ENCODE data around the gene AKNAD1. TPM values are rescaled to one million over a fixed set of nuclear protein-coding genes. Genes with fewer than 3 reads are reported as not detected.

The AKNAD1 gene
- total RNA-seq, 4 donors from 2014 or later: not detected

- TF ChIP-seq POLR2A (IDR thresholded peaks at IDR 0.05): no peak
- TF ChIP-seq CTCF (IDR thresholded peaks at IDR 0.05): no peak
- TF ChIP-seq POLR2AphosphoS5 (IDR thresholded peaks at IDR 0.05): no peak
- TF ChIP-seq EP300 (IDR thresholded peaks at IDR 0.05; ENCODE audit: low read depth): no peak
- WGBS, 2 donors (ENCODE audit: low coverage in 1 of 2): 74 to 87% methylated on average over 3 of the region's 3 CpGs
These were observed 30.7 kb downstream of the AKNAD1 start for GRCh38 chr1:108826081-108826635.

DNA sequence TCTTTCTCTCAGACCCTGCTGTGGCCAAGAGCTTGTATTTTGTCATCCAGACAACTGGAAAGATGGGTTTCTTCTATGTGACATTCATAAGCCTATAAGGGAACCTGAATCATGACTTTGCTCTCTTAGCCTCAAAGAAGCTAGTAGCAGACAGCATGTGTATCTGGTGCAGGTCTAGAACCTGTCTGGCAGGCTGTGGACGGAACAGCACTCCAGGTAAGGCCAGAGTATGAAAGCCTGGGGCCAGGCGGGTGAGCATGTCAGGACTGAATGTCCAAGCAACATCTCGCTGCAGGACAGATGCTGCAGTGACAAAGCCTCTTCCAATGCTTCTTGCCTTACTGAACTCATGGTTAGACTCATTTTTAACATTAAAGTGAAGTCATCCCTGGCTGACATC lies 32.8 kb downstream of the AKNAD1 start:
- Histone ChIP-seq H3K4me3 (no peak overlapping the region), H3K9me3 (no peaks in the 10 kb centered on the region), H3K27ac (no peak overlapping the region), H3K4me1 (peaks cover 0 to 13% (median 6%) of the 10 kb centered on the region in 4 donors), H3K27me3 (no peaks in the 10 kb centered on the region), H3K36me3 (no peaks in the 10 kb centered on the region)
- in situ Hi-C loops (cut with MboI; ENCODE audit: low pct_ligation_motif_present in 1 of 4, low pct_unique_long_range_greater_than_20kb in 1 of 4, low sequenced_read_pairs in 3 of 4) (no loop called here), intact Hi-C loops (cut with DNase I; ENCODE audit: low total_unique reads) (no loop called here)
- WGBS, 2 donors (ENCODE audit: low coverage in 1 of 2): 92% methylated on average over 3 of the region's 3 CpGs; no CpG with 5 or more reads in 1 of the 2 donors
- no peak for DNase-seq
- TF ChIP-seq EP300 (IDR thresholded peaks at IDR 0.05; ENCODE audit: low read depth): no peak
- TF ChIP-seq POLR2A (IDR thresholded peaks at IDR 0.05): no peak
- TF ChIP-seq CTCF (IDR thresholded peaks at IDR 0.05): no peak
- TF ChIP-seq POLR2AphosphoS5 (IDR thresholded peaks at IDR 0.05): no peak

More at GRCh38 chr1:108826081-108826635, 30.7 kb downstream of the AKNAD1 start:
- in situ Hi-C loops (cut with MboI; ENCODE audit: low pct_ligation_motif_present in 1 of 4, low pct_unique_long_range_greater_than_20kb in 1 of 4, low sequenced_read_pairs in 3 of 4): loop anchor here in 1 of 4 donors (5.0 kb wide), 1 partner anchor 71 kb away; no protein-coding TSS in a partner anchor
- no peaks in the 10 kb centered on the region for H3K27me3 ChIP-seq
- no peaks in the 10 kb centered on the region for H3K36me3 ChIP-seq
- intact Hi-C loops (cut with DNase I; ENCODE audit: low total_unique reads): no loop called here
- no peak overlapping the region for H3K4me3 ChIP-seq
- peaks cover 0 to 30% (median 11%) of the 10 kb centered on the region in 4 donors for H3K4me1 ChIP-seq
- DNase-seq: no peak
- no peaks in the 10 kb centered on the region for H3K9me3 ChIP-seq
- no peak overlapping the region for H3K27ac ChIP-seq

- no peak overlapping the region for H3K27ac ChIP-seq
- intact Hi-C loops (cut with DNase I; ENCODE audit: low total_unique reads): no loop called here
- H3K4me3 ChIP-seq: no peak overlapping the region
- H3K27me3 ChIP-seq: no peaks in the 10 kb centered on the region
- no peaks in the 10 kb centered on the region for H3K9me3 ChIP-seq
- TF ChIP-seq POLR2AphosphoS5 (IDR thresholded peaks at IDR 0.05) (no peak), POLR2A (IDR thresholded peaks at IDR 0.05) (no peak), CTCF (IDR thresholded peaks at IDR 0.05) (no peak), EP300 (IDR thresholded peaks at IDR 0.05; ENCODE audit: low read depth) (no peak)
- in situ Hi-C loops (cut with MboI; ENCODE audit: low pct_ligation_motif_present in 1 of 4, low pct_unique_long_range_greater_than_20kb in 1 of 4, low sequenced_read_pairs in 3 of 4): no loop called here
- H3K4me1 ChIP-seq: peaks cover 0 to 9% (median 6%) of the 10 kb centered on the region in 4 donors
- 46 to 81% methylated on average over 2 to 3 of the region's 3 CpGs for whole genome bisulfite sequencing, 2 donors (ENCODE audit: low coverage in 1 of 2)
- DNase-seq: no peak
- H3K36me3 ChIP-seq: no peaks in the 10 kb centered on the region
These were observed 33.3 kb downstream of the AKNAD1 start for GRCh38 chr1:108823632-108824031.

GRCh38 chr1:108819878-108820277 lies 37.0 kb downstream of the AKNAD1 start:
- Histone ChIP-seq H3K27ac (no peak overlapping the region), H3K4me1 (peaks cover 11 to 23% (median 20%) of the 10 kb centered on the region in 4 donors), H3K9me3 (no peaks in the 10 kb centered on the region), H3K27me3 (no peaks in the 10 kb centered on the region), H3K4me3 (no peak overlapping the region), H3K36me3 (no peaks in the 10 kb centered on the region)
- TF ChIP-seq POLR2A (IDR thresholded peaks at IDR 0.05): no peak
- no peak for TF ChIP-seq EP300 (IDR thresholded peaks at IDR 0.05; ENCODE audit: low read depth)
- TF ChIP-seq POLR2AphosphoS5 (IDR thresholded peaks at IDR 0.05): no peak
- TF ChIP-seq CTCF (IDR thresholded peaks at IDR 0.05): no peak
- in situ Hi-C loops (cut with MboI; ENCODE audit: low pct_ligation_motif_present in 1 of 4, low pct_unique_long_range_greater_than_20kb in 1 of 4, low sequenced_read_pairs in 3 of 4) (loop anchor here in 1 of 4 donors (5.0 kb wide), 1 partner anchor 77 kb away; no protein-coding TSS in a partner anchor), intact Hi-C loops (cut with DNase I; ENCODE audit: low total_unique reads) (no loop called here)
- no peak for DNase-seq
- 74 to 76% methylated on average over 4 to 5 of the region's 5 CpGs for WGBS, 2 donors (ENCODE audit: low coverage in 1 of 2)
